Activated T-cell treated with anti-CD3 and anti-CD28 coated beads, Interleukin-2, amount 50 U/mL, for 4 hours (primary cell): ENCODE data around the gene ZNF514. TPM values are rescaled to one million over a fixed set of nuclear protein-coding genes. Genes with fewer than 3 reads are reported as not detected.
"Not testable (repeated sequence)": the region's sequence is repeated elsewhere in the genome, so short reads cannot be mapped to it uniquely, and the experiment has no call there.

Experiments
- ATAC-seq, 2 donors: fragments of 200-7000 bp; cut with Tn5 transposase; one replicate each; pipeline ENCODE4 v1.10.0; 2021
- DNase-seq: peaks from one replicate; pipeline ENCODE4 v3.0.0-alpha.2; 2020
- H3K27me3 Mint-ChIP-seq: one replicate; pipeline ENCODE4 v1.8.0; 2021; ENCODE audit warnings: low read depth, mixed read lengths
- H3K36me3 Mint-ChIP-seq: one replicate; pipeline ENCODE4 v1.8.0; 2022; ENCODE audit warnings: mixed read lengths; ENCODE audit not compliant: insufficient read depth
- H3K4me1 Mint-ChIP-seq: one replicate; pipeline ENCODE4 v1.8.0; 2021; ENCODE audit warnings: low read depth, mixed read lengths
- H3K4me3 Mint-ChIP-seq: one replicate; pipeline ENCODE4 v1.8.0; 2021; ENCODE audit warnings: mild to moderate bottlenecking, moderate library complexity, mixed read lengths
- H3K9me3 Mint-ChIP-seq: one replicate; pipeline ENCODE4 v1.8.0; 2021; ENCODE audit warnings: mixed read lengths
- total RNA-seq, 3 donors: library from RNA; stranded (reverse); gene quantifications; one replicate each; pipeline ENCODE4 v1.2.1, GENCODE V29; 2021

Gene ZNF514
- total RNA-seq: 1 to 10 TPM; 4.9 to 6.7 (median 5.7) TPM

DNA sequence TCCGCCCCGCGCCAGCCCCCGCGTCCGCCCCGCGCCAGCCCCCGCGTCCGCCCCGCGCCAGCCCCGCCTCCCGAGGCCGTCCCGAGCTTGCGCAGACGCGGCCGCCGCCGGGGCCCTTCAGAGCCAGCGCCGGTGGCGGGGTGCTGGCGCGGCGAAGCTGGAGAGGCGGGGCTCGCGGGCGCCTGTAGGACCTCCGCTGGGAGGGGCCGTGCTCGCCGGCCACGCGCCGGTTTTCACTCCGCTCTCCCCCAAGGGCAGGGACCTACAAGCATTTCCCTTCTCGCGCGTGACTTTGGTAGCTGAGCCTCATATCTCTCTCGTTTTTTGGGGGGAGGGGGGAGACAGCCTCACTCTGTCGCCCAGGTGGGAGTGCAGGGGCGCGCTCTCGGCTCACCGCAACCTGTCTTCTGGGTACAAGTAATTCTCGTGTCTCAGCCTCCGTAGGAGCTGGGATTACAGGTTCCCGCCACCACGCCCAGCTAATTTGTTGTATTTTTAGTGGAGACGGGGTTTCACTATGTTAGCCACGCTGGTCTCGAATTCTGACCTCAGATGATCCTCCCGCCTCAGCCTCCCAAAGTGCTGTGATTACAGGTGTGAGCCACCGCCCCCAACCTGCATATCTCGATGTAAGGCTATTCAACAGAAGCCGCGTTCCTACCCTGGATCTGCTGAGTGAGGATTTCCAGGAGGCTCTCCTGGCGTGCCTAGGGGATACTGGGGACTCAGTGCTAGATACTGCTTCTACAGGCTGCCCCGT, at the start of gene ZNF514:
ZNF514 (minus strand) TSS at position 159 of the 760 bp plus-strand sequence. CDS start 6,595 bp downstream, outside the sequence.
- Mint-ChIP-seq H3K9me3 (peaks cover 17% of the 10 kb centered on the region), H3K4me3 (peak within 1 kb of the TSS; percentile 86), H3K4me1 (peaks cover 16% of the 10 kb centered on the region), H3K27me3 (no peaks in the 10 kb centered on the region), H3K36me3 (peaks cover 19% of the 10 kb centered on the region)
- DNase-seq (peak; percentile 68), ATAC-seq (peak; percentile 93 to 95)

DNA sequence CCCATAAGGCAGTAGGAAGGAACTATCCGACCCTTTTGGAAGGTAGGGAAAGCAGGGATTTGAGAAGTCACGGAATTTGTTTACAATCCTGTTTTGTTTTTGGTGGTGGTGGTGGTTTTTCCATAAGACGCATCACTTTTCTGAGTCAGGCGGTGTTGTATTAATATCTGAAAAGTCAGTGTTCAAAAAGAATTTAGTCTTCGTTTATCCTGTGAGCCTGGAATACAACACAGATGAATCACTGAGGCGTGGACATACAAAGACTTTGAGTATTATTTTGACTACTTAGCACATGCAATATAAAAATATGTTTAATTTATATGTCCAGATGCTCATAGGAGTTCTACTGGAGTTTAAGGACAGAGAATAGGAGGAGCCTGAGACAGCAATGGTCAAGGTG, 48.5 kb upstream of the ZNF514 start:
- H3K27me3 Mint-ChIP-seq: no peaks in the 10 kb centered on the region
- H3K4me3 Mint-ChIP-seq: peak overlapping the region; percentile 88
- ATAC-seq (no peak), DNase-seq (no peak)
- H3K36me3 Mint-ChIP-seq: peaks cover 35% of the 10 kb centered on the region
- H3K9me3 Mint-ChIP-seq: peaks cover 33% of the 10 kb centered on the region
- peaks cover 21% of the 10 kb centered on the region for H3K4me1 Mint-ChIP-seq

DNA sequence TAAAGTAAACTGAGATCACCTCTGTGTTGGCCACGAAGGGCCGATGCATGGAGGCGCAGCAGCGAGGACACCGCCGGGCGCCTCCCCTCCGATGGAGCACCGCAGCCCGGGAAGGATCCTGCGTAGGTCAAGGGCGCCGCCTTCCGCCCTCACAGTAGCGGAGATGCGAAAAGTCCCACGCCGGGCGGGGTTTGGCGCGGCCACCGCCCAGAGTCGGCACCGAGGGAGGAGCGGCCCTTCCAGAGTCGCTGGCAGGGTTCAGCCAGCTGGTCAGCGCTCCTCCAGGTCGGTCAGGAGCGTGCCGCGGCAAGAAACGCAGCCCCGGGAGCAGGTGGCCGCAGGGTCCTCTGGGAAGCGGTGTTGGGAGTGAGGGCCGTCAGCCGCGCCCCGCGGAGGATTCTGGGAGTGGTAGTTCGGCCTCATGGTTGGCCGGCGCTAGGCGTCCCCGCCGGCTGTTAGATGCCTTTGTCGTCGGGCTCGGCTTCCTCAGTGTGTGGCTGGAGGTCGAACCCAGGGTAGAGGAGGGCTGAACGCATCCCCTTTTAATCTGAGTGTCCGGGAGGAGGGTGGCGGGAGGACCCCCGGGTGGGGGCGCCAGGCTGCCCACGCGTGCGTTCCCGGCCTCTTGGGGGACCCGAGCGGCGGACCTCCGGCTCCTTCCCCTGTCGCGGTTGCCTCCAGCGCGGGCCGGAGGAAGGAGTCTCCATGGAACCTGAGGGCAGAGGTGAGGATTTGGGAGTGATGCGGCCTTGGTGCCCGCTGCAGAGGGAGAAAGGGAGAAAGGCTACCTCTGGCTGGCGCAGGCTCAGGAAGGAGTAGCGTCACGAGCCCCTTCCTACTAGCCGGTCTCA, 47.7 kb upstream of the ZNF514 start, which contains the start of gene ZNF892:
ZNF892 (plus strand) TSS at position 411 of the 851 bp plus-strand sequence; CDS start at position 706, 295 bp downstream.
- H3K4me3 Mint-ChIP-seq: peak within 1 kb of the TSS; percentile 88
- H3K36me3 Mint-ChIP-seq: peaks cover 27% of the 10 kb centered on the region
- DNase-seq: peak; percentile 72
- peak; percentile 99 for ATAC-seq
- H3K4me1 Mint-ChIP-seq: peaks cover 21% of the 10 kb centered on the region
- H3K9me3 Mint-ChIP-seq: peaks cover 26% of the 10 kb centered on the region
- no peaks in the 10 kb centered on the region for H3K27me3 Mint-ChIP-seq

DNA sequence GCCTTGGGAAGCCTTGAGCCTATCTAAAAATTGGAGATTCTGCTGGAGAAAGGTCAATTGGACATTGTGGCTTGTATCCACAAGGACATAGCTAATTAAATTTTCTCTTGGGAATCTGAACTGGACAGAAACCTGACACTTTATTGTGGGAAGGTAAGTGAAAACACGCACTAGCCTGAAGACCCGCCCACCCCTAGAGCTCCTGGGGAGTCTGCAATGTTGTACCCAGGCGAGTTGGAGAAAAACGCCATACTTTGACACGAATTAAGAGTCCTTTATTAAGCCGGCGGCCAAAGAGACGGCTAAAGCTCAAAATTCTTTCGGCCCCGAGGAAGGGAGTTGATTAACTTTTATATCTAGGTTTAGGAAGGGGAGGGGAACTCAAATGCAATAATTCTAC, 46.4 kb upstream of the ZNF514 start:
- peaks cover 21% of the 10 kb centered on the region for H3K4me1 Mint-ChIP-seq
- DNase-seq: no peak

DNA sequence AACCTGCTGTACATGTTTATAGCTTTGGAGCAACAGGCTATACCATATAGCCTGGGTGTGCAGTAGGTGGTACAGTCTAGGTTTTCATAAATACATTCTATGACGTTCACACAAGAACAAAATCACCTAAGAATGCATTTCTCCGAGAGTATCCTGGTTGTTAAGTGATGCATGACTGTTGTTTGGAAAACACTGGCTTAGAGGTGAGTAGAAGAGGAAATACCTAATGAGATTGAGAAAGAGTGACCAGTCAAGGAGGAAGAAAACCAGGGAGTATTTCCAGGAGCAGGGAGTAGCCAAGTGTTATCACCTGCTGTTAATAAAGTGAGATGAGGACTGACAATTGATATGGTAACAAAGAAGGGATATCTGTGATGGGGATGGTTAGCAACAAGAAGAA, 44.7 kb upstream of the ZNF514 start:
- H3K4me1 Mint-ChIP-seq: peaks cover 21% of the 10 kb centered on the region
- H3K9me3 Mint-ChIP-seq: peaks cover 6% of the 10 kb centered on the region
- no peak for ATAC-seq
- H3K36me3 Mint-ChIP-seq: peaks cover 5% of the 10 kb centered on the region
- H3K27me3 Mint-ChIP-seq: no peaks in the 10 kb centered on the region
- no peak for DNase-seq
- no peak overlapping the region for H3K4me3 Mint-ChIP-seq

More for the DNA sequence above, 46.4 kb upstream of the ZNF514 start:
- Mint-ChIP-seq H3K27me3 (no peaks in the 10 kb centered on the region), H3K36me3 (peaks cover 16% of the 10 kb centered on the region), H3K4me3 (peak overlapping the region; percentile 88), H3K9me3 (peaks cover 17% of the 10 kb centered on the region)
- ATAC-seq: no peak

DNA sequence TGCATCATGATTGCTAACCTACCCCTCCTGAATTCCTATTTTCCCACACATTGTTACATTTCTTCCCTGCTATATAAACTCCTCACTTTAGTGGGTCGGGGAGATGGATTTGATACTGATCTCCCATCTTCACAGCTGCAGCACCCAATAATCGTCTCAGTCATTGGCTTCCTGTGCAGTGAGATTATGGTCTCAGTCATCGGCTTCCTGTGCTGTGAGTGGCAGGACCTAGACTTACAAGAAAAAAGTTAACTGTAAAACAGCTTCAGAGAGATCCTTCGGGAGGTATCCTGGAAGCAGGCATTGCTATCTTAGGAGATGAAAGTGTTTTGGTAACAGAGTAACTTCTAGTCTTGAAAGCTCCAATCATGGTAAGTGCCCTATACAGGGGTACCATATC, 44.3 kb upstream of the ZNF514 start:
- Mint-ChIP-seq H3K4me3 (no peak overlapping the region), H3K4me1 (peaks cover 18% of the 10 kb centered on the region), H3K36me3 (peaks cover under 1% of the 10 kb centered on the region), H3K9me3 (peaks cover 1% of the 10 kb centered on the region), H3K27me3 (no peaks in the 10 kb centered on the region)
- no peak for DNase-seq
- ATAC-seq: no peak

DNA sequence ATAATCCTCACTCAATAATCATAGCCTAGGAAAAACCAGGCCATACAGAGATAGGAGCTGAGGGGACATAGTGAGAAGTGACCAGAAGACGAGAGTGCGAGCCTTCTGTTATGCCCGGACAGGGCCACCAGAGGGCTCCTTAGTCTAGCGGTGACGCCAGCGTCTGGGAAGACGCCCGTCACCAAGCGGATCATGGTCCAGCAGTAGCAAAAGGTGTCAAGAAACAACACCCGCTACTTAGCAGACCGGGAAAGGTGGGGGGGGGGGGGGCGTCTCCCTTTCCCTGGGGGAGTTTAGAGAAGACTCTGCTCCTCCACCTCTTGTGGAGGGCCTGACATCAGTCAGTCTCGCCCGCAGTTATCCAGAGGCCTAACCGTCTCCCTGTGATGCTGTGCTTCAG, 33.3 kb upstream of the ZNF514 start:
- H3K27me3 Mint-ChIP-seq: peaks cover 19% of the 10 kb centered on the region
- H3K9me3 Mint-ChIP-seq, H3K36me3 Mint-ChIP-seq, ATAC-seq, H3K4me1 Mint-ChIP-seq, H3K4me3 Mint-ChIP-seq: not testable (repeated sequence)
- peak; percentile 29 for DNase-seq

DNA sequence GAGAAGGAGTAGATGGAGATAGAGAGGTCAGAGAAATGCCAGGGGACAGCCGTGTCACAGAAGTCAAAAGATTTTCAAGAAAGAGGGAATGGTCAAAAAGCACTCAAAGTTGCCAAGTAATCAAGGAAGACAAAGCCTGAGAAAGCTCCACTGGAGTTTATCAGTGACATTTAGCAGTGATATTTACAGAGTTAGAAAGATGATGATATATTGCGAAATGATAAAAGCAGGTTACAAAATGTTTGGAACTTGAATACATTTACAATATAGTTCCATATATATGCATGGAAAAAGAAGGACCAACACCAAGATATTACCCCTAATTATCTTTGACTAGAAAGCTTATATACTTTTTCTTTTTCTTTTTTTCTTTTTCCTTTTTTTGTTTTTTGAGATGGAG, 26.3 kb upstream of the ZNF514 start:
- peaks cover 30% of the 10 kb centered on the region for H3K36me3 Mint-ChIP-seq
- no peaks in the 10 kb centered on the region for H3K4me1 Mint-ChIP-seq
- no peak overlapping the region for H3K4me3 Mint-ChIP-seq
- peaks cover 6% of the 10 kb centered on the region for H3K27me3 Mint-ChIP-seq
- ATAC-seq (no peak), DNase-seq (no peak)
- H3K9me3 Mint-ChIP-seq: peaks cover 33% of the 10 kb centered on the region

DNA sequence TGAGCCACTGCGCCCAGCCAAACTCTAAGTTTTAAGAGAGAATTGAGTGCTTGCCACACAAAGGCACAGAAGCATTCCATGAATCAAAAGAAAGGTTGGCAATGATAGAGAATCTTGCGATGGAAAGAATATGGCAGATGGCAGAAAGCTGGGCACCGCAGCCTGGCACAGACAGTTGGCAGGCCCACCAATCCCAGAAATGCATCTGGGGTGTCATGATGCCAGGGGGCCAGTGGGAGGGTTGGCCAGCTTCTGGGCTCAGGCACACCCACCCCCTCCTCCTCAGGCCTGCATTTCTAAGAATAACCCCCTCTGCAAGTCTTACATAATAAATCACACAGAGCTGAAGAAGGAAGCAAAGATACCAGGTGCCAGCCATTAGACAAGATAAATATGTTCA, 25.5 kb upstream of the ZNF514 start:
- Mint-ChIP-seq H3K4me3 (no peak overlapping the region), H3K36me3 (peaks cover 37% of the 10 kb centered on the region), H3K4me1 (no peaks in the 10 kb centered on the region), H3K27me3 (peaks cover 5% of the 10 kb centered on the region), H3K9me3 (peaks cover 37% of the 10 kb centered on the region)
- no peak for ATAC-seq
- DNase-seq: no peak

DNA sequence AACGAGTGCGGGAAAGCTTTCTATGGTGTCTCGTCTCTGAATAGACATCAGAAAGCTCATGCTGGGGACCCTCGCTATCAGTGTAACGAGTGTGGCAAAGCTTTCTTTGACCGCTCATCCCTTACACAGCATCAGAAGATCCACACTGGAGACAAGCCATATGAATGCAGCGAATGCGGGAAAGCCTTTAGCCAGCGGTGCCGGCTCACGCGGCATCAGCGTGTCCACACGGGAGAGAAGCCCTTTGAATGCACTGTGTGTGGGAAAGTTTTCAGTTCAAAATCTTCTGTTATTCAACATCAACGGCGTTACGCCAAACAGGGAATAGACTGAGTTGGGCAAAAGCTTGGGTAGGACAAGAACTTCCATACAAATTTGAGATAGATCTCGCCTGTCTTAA, 22.1 kb upstream of the ZNF514 start:
- Mint-ChIP-seq H3K9me3 (peaks cover 47% of the 10 kb centered on the region), H3K4me3 (no peak overlapping the region), H3K27me3 (no peaks in the 10 kb centered on the region), H3K4me1 (no peaks in the 10 kb centered on the region), H3K36me3 (peaks cover 63% of the 10 kb centered on the region)
- DNase-seq: no peak
- ATAC-seq: no peak

DNA sequence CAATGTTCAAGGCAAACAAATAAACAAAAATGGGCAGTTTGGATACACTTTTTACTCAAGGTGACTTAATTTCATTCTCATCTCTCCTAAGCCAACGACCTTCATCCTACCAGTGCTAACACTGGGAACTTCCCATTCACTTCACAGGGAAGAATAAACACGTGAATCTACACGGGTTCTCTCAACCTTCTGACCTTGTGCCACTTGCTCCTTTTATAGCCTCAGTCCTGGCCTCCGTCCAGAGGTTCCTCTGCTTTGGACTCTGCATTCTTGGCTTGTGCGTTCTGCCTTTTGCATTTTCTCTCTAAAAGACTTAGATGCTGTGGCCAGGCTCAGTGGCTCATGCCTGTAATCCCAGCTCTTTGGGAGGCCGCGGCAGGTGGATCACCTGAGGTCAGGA, 19.8 kb upstream of the ZNF514 start:
- Mint-ChIP-seq H3K27me3 (no peaks in the 10 kb centered on the region), H3K9me3 (peaks cover 38% of the 10 kb centered on the region), H3K4me3 (no peak overlapping the region), H3K4me1 (peaks cover 2% of the 10 kb centered on the region), H3K36me3 (peaks cover 73% of the 10 kb centered on the region)
- DNase-seq: no peak
- no peak for ATAC-seq

DNA sequence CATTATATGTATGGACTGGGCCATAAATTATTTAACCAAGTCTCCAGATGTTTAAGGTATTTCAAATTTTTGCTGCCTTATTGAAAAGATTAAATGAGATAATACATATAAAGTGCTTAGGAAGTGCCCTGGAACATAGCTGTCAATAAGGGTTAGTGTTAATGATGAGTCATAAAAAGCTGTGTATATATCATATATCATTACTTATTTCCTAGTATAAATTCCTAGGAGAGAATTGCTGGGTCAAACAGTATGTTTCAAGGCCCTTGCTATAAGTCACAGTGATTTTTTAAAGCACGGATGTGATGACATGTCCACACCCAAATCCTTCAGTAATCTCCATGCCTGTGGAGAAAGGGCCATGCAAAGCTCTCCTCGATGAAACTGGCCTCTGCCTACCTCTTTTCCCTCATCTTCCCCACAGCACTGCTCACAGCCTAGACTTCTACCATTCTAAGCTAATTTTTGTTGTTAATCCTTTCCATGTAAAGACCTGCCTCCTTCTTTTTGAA, 14.4 kb upstream of the ZNF514 start:
- DNase-seq: no peak
- peaks cover 5% of the 10 kb centered on the region for H3K9me3 Mint-ChIP-seq
- H3K4me3 Mint-ChIP-seq: no peak overlapping the region
- H3K4me1 Mint-ChIP-seq: peaks cover 2% of the 10 kb centered on the region
- H3K27me3 Mint-ChIP-seq: no peaks in the 10 kb centered on the region
- ATAC-seq: no peak
- peaks cover 29% of the 10 kb centered on the region for H3K36me3 Mint-ChIP-seq

DNA sequence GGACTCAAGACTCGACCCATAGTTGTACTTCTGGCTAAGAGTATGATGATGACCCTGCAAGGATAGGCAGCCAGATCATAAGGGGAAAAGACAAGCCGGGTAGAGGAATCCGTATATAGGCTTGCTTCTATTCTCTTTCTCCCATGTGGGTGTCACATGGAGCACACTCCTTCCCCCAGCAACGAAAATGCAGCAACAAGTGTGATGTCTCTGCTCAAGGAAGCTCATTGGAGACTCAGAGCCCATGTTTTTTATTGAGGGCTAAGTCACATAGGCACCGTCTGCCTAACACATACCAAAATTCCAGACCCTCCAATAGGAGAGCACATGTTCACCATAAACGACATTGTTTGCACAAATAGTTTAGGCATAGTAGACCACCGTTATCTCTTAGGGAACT, 12.3 kb upstream of the ZNF514 start:
- Mint-ChIP-seq H3K36me3 (peaks cover 13% of the 10 kb centered on the region), H3K27me3 (no peaks in the 10 kb centered on the region), H3K4me1 (peaks cover 4% of the 10 kb centered on the region), H3K4me3 (no peak overlapping the region), H3K9me3 (no peaks in the 10 kb centered on the region)
- ATAC-seq (no peak), DNase-seq (no peak)

DNA sequence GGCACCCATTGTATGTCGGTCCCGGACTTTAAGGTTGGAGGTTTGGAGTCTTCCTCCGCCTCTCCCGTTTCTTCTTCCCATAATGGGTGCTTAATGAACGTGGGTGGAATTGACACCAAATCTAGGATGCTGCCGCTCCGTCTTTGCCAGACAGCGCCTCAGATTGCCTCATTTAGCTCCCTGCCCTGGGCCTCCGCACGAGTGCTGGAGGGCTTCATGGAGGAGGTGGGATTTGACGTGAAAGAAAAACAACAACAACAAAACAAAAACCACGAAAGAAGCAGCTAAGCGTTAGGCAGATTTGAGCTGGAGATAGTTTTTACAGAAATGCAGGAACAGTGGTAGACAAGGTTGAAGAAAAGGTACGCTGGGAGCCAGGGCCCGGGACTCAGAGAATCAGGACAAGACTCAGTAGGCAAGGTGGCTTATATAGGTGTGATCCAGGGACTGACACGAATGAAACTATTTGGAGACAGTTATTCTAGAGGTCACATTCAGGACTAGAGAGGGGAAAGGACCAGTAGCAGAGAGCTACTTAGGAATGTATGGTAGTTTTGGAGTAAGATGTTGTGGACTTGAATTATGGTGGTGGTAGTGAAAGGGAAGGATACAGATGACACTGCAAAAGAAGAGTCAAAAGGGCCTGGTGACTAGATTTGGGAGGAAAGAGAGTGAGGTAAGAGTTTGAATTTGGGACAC, 6.6 kb upstream of the ZNF514 start:
- Mint-ChIP-seq H3K9me3 (no peaks in the 10 kb centered on the region), H3K36me3 (peaks cover 2% of the 10 kb centered on the region), H3K4me3 (peak overlapping the region; percentile 99), H3K4me1 (peaks cover 30% of the 10 kb centered on the region), H3K27me3 (no peaks in the 10 kb centered on the region)
- DNase-seq: no peak
- ATAC-seq: peak; percentile 5 to 9
